ENCODE data around the gene KCTD11.

DNA sequence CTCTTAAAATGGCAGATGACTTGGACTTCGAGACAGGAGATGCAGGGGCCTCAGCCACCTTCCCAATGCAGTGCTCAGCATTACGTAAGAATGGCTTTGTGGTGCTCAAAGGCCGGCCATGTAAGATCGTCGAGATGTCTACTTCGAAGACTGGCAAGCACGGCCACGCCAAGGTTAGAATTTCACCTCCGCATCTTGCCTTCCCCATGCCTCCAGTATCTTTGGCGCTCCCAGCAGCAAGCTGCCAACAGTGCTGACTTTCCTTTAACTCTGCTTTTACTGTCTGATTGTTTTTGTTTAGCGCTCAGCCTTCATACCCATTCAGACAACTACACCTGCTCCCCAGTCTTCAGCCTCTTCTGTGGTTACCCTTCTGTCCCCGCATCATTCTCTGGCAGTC lies 42.3 kb upstream of the KCTD11 start:
- TF ChIP-seq, protein P1, sequence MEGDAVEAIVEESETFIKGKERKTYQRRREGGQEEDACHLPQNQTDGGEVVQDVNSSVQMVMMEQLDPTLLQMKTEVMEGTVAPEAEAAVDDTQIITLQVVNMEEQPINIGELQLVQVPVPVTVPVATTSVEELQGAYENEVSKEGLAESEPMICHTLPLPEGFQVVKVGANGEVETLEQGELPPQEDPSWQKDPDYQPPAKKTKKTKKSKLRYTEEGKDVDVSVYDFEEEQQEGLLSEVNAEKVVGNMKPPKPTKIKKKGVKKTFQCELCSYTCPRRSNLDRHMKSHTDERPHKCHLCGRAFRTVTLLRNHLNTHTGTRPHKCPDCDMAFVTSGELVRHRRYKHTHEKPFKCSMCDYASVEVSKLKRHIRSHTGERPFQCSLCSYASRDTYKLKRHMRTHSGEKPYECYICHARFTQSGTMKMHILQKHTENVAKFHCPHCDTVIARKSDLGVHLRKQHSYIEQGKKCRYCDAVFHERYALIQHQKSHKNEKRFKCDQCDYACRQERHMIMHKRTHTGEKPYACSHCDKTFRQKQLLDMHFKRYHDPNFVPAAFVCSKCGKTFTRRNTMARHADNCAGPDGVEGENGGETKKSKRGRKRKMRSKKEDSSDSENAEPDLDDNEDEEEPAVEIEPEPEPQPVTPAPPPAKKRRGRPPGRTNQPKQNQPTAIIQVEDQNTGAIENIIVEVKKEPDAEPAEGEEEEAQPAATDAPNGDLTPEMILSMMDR (IDR thresholded peaks at IDR 0.05), result no peak
- TF ChIP-seq POLR2A (IDR thresholded peaks at IDR 0.05), result no peak
